Mononuclear cell (primary cell): Measurements from ENCODE around the gene DNAH1. TPM values are rescaled to one million over a fixed set of nuclear protein-coding genes. Genes with fewer than 3 reads are reported as not detected.

Source experiments
- H3K27me3 ChIP-seq: 2 replicates; pipeline ENCODE4 v1.6.0; 2011; ENCODE audit warnings: low read length, control low read depth; ENCODE audit not compliant: insufficient read depth
- H3K4me1 ChIP-seq: 2 replicates; pipeline ENCODE4 v1.5.1; 2011; ENCODE audit warnings: mild to moderate bottlenecking, low read length, control low read depth; ENCODE audit not compliant: insufficient read depth
- H3K4me3 ChIP-seq: 2 replicates; pipeline ENCODE4 v1.5.1; 2011; ENCODE audit warnings: mild to moderate bottlenecking, low read length, moderate library complexity
- H3K9me3 ChIP-seq: 2 replicates; pipeline ENCODE4 v1.5.1; 2011; ENCODE audit warnings: low read depth, mild to moderate bottlenecking, control low read depth, low read length
- total RNA-seq: library from RNA; depleted of rRNA; stranded (reverse); fragments of >200 nt; gene quantifications from one replicate; pipeline ENCODE4 v1.2.3, GENCODE V29; 2012

The DNAH1 gene
- total RNA-seq, 1 donor, result 20.9 TPM

- Histone ChIP-seq H3K27me3 (no peaks in the 10 kb centered on the region), H3K4me3 (no peak overlapping the region), H3K9me3 (no peaks in the 10 kb centered on the region), H3K4me1 (peaks cover 38% of the 10 kb centered on the region)
These were observed 1.3 kb downstream of the DNAH1 start for GRCh38 chr3:52317208-52318000.

DNA sequence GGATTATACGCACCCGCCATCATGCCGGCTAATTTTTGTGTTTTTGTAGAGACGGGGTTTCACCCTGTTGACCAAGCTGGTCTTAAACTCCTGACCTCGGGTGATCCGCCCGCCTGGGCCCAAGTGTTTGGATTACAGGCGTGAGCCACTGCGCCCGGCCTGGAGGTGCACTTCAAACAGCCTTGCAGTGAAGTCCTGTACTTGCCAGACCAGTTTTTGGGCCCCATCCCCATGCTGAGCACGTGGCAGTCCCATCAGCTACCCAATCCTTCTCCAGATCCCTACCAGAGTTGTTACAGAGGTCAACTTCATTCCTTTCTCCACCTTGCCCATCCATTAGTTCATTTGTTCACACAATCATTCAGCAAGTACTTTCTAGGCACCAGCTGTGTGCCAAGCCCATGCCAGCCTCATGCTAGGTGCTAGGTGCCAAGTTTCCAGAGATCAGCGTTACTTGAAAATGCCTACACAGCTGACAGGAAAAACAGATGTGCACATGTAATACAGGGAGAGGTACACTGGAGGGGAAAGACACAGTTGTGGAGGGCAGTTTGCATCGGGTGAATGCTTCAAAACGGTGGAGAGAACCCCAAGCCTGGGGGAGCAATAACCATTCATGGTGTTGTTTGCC, 2.2 kb downstream of the DNAH1 start:
- Histone ChIP-seq H3K27me3 (no peaks in the 10 kb centered on the region), H3K9me3 (no peaks in the 10 kb centered on the region), H3K4me3 (no peak overlapping the region), H3K4me1 (peaks cover 29% of the 10 kb centered on the region)

DNA sequence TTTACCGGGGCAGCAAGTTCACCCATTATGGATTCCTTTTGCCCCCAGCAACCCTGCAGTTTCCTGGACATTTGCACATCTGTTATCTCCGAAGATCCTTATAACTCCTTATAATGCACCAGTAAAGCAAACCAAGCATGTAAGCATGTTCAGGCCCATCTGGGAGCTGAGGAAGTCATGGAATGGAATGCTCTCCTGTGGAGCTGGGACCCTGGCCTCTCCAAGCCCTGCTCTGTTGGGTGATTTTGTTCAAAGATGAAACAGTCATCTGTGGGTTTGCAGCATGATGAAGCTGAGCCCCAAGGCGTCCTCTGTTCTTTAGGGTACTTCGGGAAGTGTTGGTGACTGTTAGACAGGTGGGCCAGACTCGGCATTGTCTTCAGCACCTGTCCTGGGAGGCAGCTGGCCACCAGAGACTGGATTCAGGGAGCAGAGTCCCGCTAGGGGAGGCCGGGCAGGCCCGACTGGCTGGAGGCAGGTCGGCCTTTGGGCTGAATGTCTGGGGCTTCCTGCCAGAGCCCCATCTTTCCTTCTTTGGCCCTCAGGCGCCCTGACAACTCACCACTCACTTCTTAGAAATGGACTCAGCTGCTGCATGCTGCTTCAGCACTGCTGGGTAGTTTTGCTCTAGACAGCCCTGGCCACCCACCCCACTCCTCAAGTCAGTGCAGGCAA, 3.9 kb downstream of the DNAH1 start:
- Histone ChIP-seq H3K9me3 (no peaks in the 10 kb centered on the region), H3K4me3 (no peak overlapping the region), H3K4me1 (peaks cover 12% of the 10 kb centered on the region), H3K27me3 (no peaks in the 10 kb centered on the region)

- peaks cover 12% of the 10 kb centered on the region for H3K4me1 ChIP-seq
- H3K9me3 ChIP-seq, result no peaks in the 10 kb centered on the region
- H3K4me3 ChIP-seq, result no peak overlapping the region
These were observed 5.4 kb downstream of the DNAH1 start for GRCh38 chr3:52321481-52321880.

GRCh38 chr3:52322466-52322865, 6.3 kb downstream of the DNAH1 start:
- H3K4me3 ChIP-seq, result no peak overlapping the region
- H3K27me3 ChIP-seq, result no peaks in the 10 kb centered on the region
- peaks cover 8% of the 10 kb centered on the region for H3K4me1 ChIP-seq
- no peaks in the 10 kb centered on the region for H3K9me3 ChIP-seq

More at GRCh38 chr3:52321481-52321880, 5.4 kb downstream of the DNAH1 start:
- no peaks in the 10 kb centered on the region for H3K27me3 ChIP-seq

GRCh38 chr3:52323526-52324295, 7.6 kb downstream of the DNAH1 start:
- Histone ChIP-seq H3K9me3 (no peaks in the 10 kb centered on the region), H3K4me1 (no peaks in the 10 kb centered on the region), H3K4me3 (no peak overlapping the region), H3K27me3 (no peaks in the 10 kb centered on the region)

DNA sequence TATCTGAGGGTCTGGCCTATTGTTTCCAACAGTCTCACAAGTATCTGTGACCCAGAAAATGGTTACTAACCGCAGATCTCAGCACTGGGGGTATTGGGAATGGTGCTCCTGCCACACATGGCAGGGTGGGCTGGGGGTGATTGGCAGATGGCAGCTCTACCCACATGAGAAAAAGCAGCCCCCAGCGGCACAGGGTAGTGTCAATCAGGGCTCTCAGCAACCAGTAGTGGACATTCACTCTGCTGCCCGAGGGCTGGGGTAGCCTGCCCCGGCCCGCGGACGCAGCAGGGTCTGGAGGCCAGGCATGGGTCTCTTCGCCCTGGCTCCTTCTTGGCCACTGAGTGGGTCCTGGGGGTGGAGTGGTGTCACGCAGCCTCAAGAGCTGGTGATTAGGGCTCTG, 8.6 kb downstream of the DNAH1 start:
- H3K9me3 ChIP-seq, result no peaks in the 10 kb centered on the region
- no peaks in the 10 kb centered on the region for H3K27me3 ChIP-seq
- H3K4me3 ChIP-seq, result no peak overlapping the region
- H3K4me1 ChIP-seq, result no peaks in the 10 kb centered on the region

GRCh38 chr3:52325686-52326085, 9.6 kb downstream of the DNAH1 start:
- H3K9me3 ChIP-seq, result no peaks in the 10 kb centered on the region
- H3K27me3 ChIP-seq, result no peaks in the 10 kb centered on the region
- H3K4me3 ChIP-seq, result no peak overlapping the region
- H3K4me1 ChIP-seq, result no peaks in the 10 kb centered on the region

DNA sequence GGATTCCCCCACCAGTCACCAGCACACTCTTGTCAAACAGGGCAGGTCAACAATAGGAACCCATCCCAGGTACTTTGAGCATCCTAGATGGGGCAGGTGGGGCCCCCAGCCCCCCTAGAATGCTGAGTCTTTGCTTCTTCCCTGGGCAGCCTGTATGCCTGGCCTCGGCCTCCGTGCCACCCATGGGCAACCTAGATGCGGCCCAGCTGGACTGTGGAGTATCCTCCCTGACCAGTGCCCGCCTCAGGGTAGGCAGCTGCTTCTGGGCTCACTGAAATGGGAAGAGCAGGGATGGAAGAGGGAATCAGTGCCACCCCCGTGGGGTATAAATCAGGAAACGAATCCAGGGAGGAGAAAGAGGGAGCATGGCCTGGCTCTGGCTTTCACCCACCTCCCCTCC, 10.9 kb downstream of the DNAH1 start:
- Histone ChIP-seq H3K4me1 (no peaks in the 10 kb centered on the region), H3K27me3 (no peaks in the 10 kb centered on the region), H3K4me3 (no peak overlapping the region), H3K9me3 (no peaks in the 10 kb centered on the region)

DNA sequence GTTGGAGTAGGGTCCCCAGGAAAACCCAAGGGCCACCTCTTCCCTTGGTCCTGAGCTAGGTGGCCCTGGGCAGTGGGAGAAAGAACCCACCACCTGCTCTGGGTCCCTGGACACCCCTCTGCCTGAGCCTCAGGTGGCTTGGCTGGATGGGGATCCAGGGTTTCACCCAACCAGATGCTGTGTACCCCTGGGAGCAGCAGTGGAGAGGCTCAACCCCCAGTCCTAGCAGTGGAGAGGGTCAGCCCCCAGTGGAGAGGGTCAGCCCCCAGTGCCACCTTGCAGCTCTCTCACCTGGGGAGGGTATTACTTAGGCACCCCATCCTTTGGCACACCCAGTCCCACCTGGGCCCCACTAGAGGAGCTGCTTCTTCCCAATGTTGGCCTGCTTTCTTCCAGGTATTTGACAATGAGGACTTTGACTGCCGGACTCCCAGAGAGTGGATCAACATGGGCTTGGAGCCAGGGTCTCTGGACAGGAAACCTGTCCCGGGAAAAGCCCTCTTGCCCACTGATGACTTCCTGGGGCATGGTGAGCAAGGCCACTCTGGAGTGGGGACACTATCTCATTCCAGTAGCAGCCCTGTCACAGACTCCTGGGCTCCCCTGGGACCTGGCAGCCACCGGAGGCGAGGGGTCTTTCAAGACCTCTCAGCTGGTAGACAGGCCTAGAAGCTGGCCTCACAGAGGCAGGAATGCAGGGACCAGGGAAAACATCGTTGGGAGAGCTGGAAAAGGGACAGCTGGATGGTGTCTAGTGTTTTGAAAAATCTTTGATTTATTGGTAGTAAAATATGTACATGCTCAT, 11.6 kb downstream of the DNAH1 start:
- Histone ChIP-seq H3K9me3 (no peaks in the 10 kb centered on the region), H3K27me3 (no peaks in the 10 kb centered on the region), H3K4me1 (no peaks in the 10 kb centered on the region), H3K4me3 (no peak overlapping the region)

- Histone ChIP-seq H3K9me3 (no peaks in the 10 kb centered on the region), H3K27me3 (no peaks in the 10 kb centered on the region), H3K4me3 (no peak overlapping the region), H3K4me1 (no peaks in the 10 kb centered on the region)
These were observed 12.5 kb downstream of the DNAH1 start for GRCh38 chr3:52328536-52329080.

- H3K27me3 ChIP-seq, result no peaks in the 10 kb centered on the region
- no peak overlapping the region for H3K4me3 ChIP-seq
- no peaks in the 10 kb centered on the region for H3K4me1 ChIP-seq
- no peaks in the 10 kb centered on the region for H3K9me3 ChIP-seq
These were observed 14.2 kb downstream of the DNAH1 start for GRCh38 chr3:52330194-52330805.

GRCh38 chr3:52331091-52331490, 15.0 kb downstream of the DNAH1 start:
- no peaks in the 10 kb centered on the region for H3K4me1 ChIP-seq
- H3K27me3 ChIP-seq, result no peaks in the 10 kb centered on the region
- no peaks in the 10 kb centered on the region for H3K9me3 ChIP-seq
- no peak overlapping the region for H3K4me3 ChIP-seq

DNA sequence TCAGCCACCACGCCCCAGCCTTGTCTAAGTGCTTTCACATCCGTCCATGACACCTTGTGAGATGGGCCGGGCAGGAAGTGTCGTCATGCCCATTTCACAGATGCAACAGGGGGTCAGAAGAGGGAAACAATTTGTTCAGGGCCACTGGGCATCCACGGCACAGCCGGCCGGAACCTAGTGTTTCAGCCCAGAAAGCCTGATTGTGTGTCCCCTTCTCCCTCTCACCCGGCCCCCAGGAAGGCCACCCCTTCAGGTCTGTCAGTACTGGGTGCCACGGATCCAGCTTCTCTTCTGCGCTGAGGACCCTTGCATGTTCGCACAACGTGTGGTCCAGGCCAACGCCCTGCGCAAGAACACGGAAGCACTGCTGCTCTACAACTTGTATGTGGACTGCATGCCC, 15.8 kb downstream of the DNAH1 start:
- no peak overlapping the region for H3K4me3 ChIP-seq
- H3K4me1 ChIP-seq, result no peaks in the 10 kb centered on the region
- H3K9me3 ChIP-seq, result no peaks in the 10 kb centered on the region
- H3K27me3 ChIP-seq, result no peaks in the 10 kb centered on the region
